Hair follicle dermal papilla cell (primary cell): ENCODE data around the gene PDE4A. TPM values are rescaled to one million over a fixed set of nuclear protein-coding genes. Genes with fewer than 3 reads are reported as not detected.

Experiments used
- total RNA-seq: library from RNA; depleted of rRNA; stranded (reverse); fragments of >200 nt; gene quantifications from 2 replicates; pipeline ENCODE4 v1.2.3, GENCODE V29; 2012

The PDE4A gene
- 7.4 and 8.6 TPM in 2 replicates for total RNA-seq

GRCh38 chr19:10420444-10421239 is at the start of gene PDE4A:
Gene PDE4A, plus strand, starts transcription at chr19:10420538. Its CDS starts 227 bp downstream, at chr19:10420765.

GRCh38 chr19:10380313-10381102 is 39.8 kb upstream of the PDE4A start, which contains the start of gene TYK2:
Gene TYK2, minus strand, starts transcription at chr19:10380572. Its CDS starts 2,166 bp downstream, at chr19:10378406.

GRCh38 chr19:10403137-10404021 is 17.0 kb upstream of the PDE4A start, which contains the start of gene CDC37:
Gene CDC37, minus strand, starts transcription at chr19:10403542. Its CDS starts 63 bp downstream, at chr19:10403479.

GRCh38 chr19:10503002-10503789 is 82.9 kb downstream of the PDE4A start, which contains the start of gene KEAP1:
Gene KEAP1, minus strand, starts transcription at chr19:10503356. Its CDS starts 3,323 bp downstream, at chr19:10500033.

GRCh38 chr19:10517361-10517759 is 97.0 kb downstream of the PDE4A start, which contains the start of gene S1PR5:
Gene S1PR5, minus strand, starts transcription at chr19:10517447. Its CDS starts 2,436 bp downstream, at chr19:10515011.

Other genes starting within 250 kb of the PDE4A start
- 28.9 and 36.7 TPM in 2 replicates for gene DNMT1, start 225.6 kb upstream of the PDE4A start, total RNA-seq
- 32.9 and 33.5 TPM in 2 replicates for gene S1PR2, start 189.2 kb upstream of the PDE4A start, total RNA-seq
- gene MRPL4, start 168.3 kb upstream of the PDE4A start, total RNA-seq = 45.6 and 59.9 TPM in 2 replicates
- gene ICAM1, start 149.4 kb upstream of the PDE4A start, total RNA-seq = 9.2 and 25.2 TPM in 2 replicates
- gene ICAM4, start 133.6 kb upstream of the PDE4A start, total RNA-seq = 0.24 and 0.32 TPM in 2 replicates
- gene ICAM5, start 130.6 kb upstream of the PDE4A start, total RNA-seq = 1.5 TPM in 1 of 2 replicates, not detected in the other
- gene ZGLP1, start 110.7 kb upstream of the PDE4A start, total RNA-seq = 0.81 and 1.8 TPM in 2 replicates
- 14.1 and 16.0 TPM in 2 replicates for gene FDX2, start 104.5 kb upstream of the PDE4A start, total RNA-seq
- 12.0 and 14.6 TPM in 2 replicates for gene RAVER1, start 87.0 kb upstream of the PDE4A start, total RNA-seq
- 1.3 and 2.6 TPM in 2 replicates for gene ICAM3, start 80.9 kb upstream of the PDE4A start, total RNA-seq
- 50.0 and 77.2 TPM in 2 replicates for gene TYK2, start 40.0 kb upstream of the PDE4A start, total RNA-seq
- gene CDC37, start 17.0 kb upstream of the PDE4A start, total RNA-seq = 114 and 132 TPM in 2 replicates
- 68.0 and 79.0 TPM in 2 replicates for gene KEAP1, start 82.8 kb downstream of the PDE4A start, total RNA-seq
- gene S1PR5, start 96.9 kb downstream of the PDE4A start, total RNA-seq = not detected in 2 replicates
- gene ATG4D, start 123.4 kb downstream of the PDE4A start, total RNA-seq = 12.6 and 13.3 TPM in 2 replicates
- gene KRI1, start 145.5 kb downstream of the PDE4A start, total RNA-seq = 5.8 and 7.9 TPM in 2 replicates
- gene CDKN2D, start 148.4 kb downstream of the PDE4A start, total RNA-seq = 3.4 and 5.1 TPM in 2 replicates
- gene AP1M2, start 166.8 kb downstream of the PDE4A start, total RNA-seq = not detected in 2 replicates
- gene SLC44A2, start 205.0 kb downstream of the PDE4A start, total RNA-seq = 43.8 and 46.9 TPM in 2 replicates
- gene ILF3, start 233.8 kb downstream of the PDE4A start, total RNA-seq = 90.0 and 112 TPM in 2 replicates